C4-2B (cell line): ENCODE data around the gene LRRC75A.
"Not testable (repeated sequence)": the region's sequence is repeated elsewhere in the genome, so short reads cannot be mapped to it uniquely, and the experiment has no call there.

ENCODE experiments used
- H3K27ac ChIP-seq: fragments of 450-650 bp; 2 replicates; pipeline ENCODE4 v1.5.1; 2017
- CTCF ChIP-seq: fragments of 450-650 bp; conservative IDR thresholded peaks from 2 replicates; pipeline ENCODE4 v1.5.1; 2017; ENCODE audit warnings: mild to moderate bottlenecking
- ZFX ChIP-seq: fragments of 450-650 bp; IDR thresholded peaks from 2 replicates; pipeline ENCODE4 v1.6.1; 2017

LRRC75A gene

DNA sequence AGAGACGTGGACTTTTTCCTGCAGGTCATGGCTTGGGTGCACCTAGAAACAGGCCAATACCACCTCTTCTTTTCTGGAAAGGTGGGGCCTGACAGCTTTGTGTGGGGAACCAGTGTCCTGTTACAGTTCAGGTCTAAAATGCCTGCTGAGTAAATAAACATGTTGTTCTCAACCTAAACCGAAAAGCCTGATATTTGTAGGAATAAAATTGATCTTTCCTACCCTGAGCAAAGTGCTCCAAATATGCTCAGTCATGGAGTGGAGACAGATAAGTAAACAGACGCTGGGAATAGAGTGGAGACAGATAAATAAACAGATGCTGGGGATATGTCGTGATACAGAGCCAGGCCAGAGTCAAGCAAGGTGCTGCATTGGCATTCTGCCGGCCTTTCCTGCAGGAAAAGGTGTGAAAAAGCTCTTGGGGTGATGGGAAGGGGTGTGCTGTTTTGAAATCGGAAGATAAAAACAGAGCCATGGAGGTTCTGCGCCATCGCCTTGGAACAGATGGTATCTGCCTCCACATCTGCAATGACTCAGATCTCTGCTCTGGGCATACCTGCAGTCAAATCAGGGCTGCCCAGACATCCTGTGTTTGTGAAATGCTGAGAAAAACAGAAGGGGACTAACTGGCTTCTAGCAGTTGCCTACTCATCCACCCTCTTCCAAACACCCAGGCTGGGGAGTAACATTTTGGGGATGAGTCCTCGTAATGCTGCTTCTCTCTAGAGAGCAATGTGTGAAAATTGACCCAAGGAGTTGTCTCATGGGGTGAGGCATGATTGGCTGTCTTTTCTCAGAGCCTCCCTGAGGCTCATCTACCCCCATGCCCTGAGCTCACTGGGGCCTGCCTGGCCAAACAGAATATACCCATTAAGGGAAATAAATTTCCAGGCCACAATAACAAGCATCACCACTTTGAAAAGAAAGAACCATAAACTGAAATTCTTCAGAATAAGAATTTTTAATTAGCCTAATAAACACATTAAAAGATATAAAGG lies 93.4 kb downstream of the LRRC75A start:
- TF ChIP-seq CTCF (no peak), ZFX (no peak)
- H3K27ac ChIP-seq: peak overlapping the region; percentile 30

DNA sequence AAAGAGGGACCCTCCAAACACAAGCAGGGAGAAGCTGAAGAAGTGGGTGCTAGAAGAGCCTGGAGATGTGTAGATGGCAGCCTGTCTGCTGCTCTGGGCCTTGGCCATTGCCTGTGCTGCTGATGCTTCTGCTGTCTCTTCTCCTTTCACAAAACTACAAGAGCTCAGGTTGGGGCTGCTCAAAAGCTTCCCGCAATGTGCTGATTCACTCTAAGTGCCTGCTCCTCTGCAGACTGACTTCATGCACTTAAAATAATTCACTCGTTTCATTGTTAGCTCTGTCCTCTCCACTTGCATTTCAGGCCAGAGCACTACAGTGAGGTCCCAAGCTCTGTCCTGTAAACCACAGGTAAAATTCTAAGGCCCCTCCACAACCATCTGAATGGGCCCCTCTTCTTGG lies 95.3 kb downstream of the LRRC75A start:
- H3K27ac ChIP-seq: not testable (repeated sequence)

- H3K27ac ChIP-seq: not testable (repeated sequence)
Measured at GRCh38 chr17:16395887-16396286, 96.1 kb downstream of the LRRC75A start.

DNA sequence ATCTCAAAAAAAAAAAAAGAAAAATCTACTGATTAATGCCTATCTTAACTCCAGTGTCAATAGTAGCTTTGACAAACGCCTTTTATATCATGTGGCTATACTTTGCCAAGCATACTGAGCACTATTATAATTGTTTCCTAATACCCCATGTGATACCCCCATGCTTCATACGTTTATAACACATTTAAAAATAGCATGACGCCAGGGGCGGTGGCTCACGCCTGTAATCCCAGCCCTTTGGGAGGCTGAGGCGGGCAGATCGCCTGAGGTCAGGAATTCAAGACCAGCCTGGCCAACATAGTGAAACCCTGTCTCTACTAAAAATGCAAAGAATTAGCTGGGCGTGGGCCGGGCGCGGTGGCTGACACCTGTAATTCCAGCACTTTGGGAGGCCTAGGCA lies 99.5 kb downstream of the LRRC75A start:
- not testable (repeated sequence) for H3K27ac ChIP-seq
